ENCODE results near the gene HCAR3.
"Not testable (repeated sequence)": the region's sequence is repeated elsewhere in the genome, so short reads cannot be mapped to it uniquely, and the experiment has no call there.

HCAR3 gene

GRCh38 chr12:122721057-122721545 lies 4.5 kb upstream of the HCAR3 start:
- DNase-seq, result no peak

GRCh38 chr12:122715211-122715610 lies 1.4 kb downstream of the HCAR3 start:
- not testable (repeated sequence) for DNase-seq

- DNase-seq, result not testable (repeated sequence)
These were observed 3.0 kb downstream of the HCAR3 start for GRCh38 chr12:122713491-122714188.

- DNase-seq, result not testable (repeated sequence)
These were observed 5.3 kb downstream of the HCAR3 start for GRCh38 chr12:122711266-122711665.

- not testable (repeated sequence) for DNase-seq
These were observed 6.3 kb downstream of the HCAR3 start for GRCh38 chr12:122710341-122710740.

- DNase-seq, result not testable (repeated sequence)
These were observed 7.3 kb downstream of the HCAR3 start for GRCh38 chr12:122709287-122709686.

- not testable (repeated sequence) for DNase-seq
These were observed 12.8 kb downstream of the HCAR3 start for GRCh38 chr12:122703841-122704240.

- DNase-seq, result not testable (repeated sequence)
These were observed 13.6 kb downstream of the HCAR3 start, which contains the start of gene HCAR2 for GRCh38 chr12:122702890-122703611. HCAR2 (minus strand) TSS chr12:122703357; CDS start chr12:122703283, 74 bp downstream.

- not testable (repeated sequence) for DNase-seq
These were observed 15.1 kb downstream of the HCAR3 start for GRCh38 chr12:122701481-122701880.

GRCh38 chr12:122700038-122700710 lies 16.4 kb downstream of the HCAR3 start:
- DNase-seq, result not testable (repeated sequence)

- not testable (repeated sequence) for DNase-seq
These were observed 19.7 kb downstream of the HCAR3 start for GRCh38 chr12:122696922-122697321.

GRCh38 chr12:122691566-122691965 lies 25.0 kb downstream of the HCAR3 start:
- DNase-seq, result no peak

- DNase-seq, result peak; percentile 89
These were observed 28.3 kb downstream of the HCAR3 start for GRCh38 chr12:122688291-122688690.

- DNase-seq, result peak; percentile 82
These were observed 29.5 kb downstream of the HCAR3 start for GRCh38 chr12:122687086-122687485.

GRCh38 chr12:122686538-122686937 lies 30.1 kb downstream of the HCAR3 start:
- DNase-seq, result no peak

- no peak for DNase-seq
These were observed 32.3 kb downstream of the HCAR3 start for GRCh38 chr12:122684297-122684813.

- no peak for DNase-seq
These were observed 34.8 kb downstream of the HCAR3 start for GRCh38 chr12:122681814-122682213.

- not testable (repeated sequence) for DNase-seq
These were observed 35.6 kb downstream of the HCAR3 start for GRCh38 chr12:122680989-122681388.

- not testable (repeated sequence) for DNase-seq
These were observed 39.8 kb downstream of the HCAR3 start for GRCh38 chr12:122676781-122677180.

GRCh38 chr12:122676015-122676414 lies 40.6 kb downstream of the HCAR3 start:
- DNase-seq, result not testable (repeated sequence)

GRCh38 chr12:122672515-122672914 lies 44.1 kb downstream of the HCAR3 start:
- DNase-seq, result no peak

- DNase-seq, result no peak
These were observed 47.1 kb downstream of the HCAR3 start for GRCh38 chr12:122669397-122670070.
